PC-3 (cell line): Measurements from ENCODE around the gene CDKN2B-AS1. TPM values are rescaled to one million over a fixed set of nuclear protein-coding genes. Genes with fewer than 3 reads are reported as not detected.

Experiments
- ATAC-seq: fragments of 200-7000 bp; cut with Tn5 transposase; 2 replicates; pipeline ENCODE4 v1.9.1; 2020; ENCODE audit warnings: mild to moderate bottlenecking, moderate library complexity
- BruUV-seq: library from RNA; stranded (reverse); fragments of 400-500 nt; replicated peaks from 2 replicates; lab custom pipeline; 2021; lab: Mats Ljungman, UMichigan
- CTCF ChIA-PET: fragments of 300-600 bp; sonication (Branson Sonifier 250); formaldehyde crosslinking; loops from one replicate; lab custom pipeline; 2022; ENCODE audit warnings: antibody characterized with exemption; lab: Charles Lee
- POLR2A ChIA-PET: fragments of 300-600 bp; sonication (Branson Sonifier 250); formaldehyde crosslinking; loops from one replicate; lab custom pipeline; 2022; ENCODE audit warnings: antibody characterized with exemption; ENCODE audit not compliant: unreplicated experiment; lab: Charles Lee
- DNase-seq: peaks from one replicate; pipeline ENCODE4 v3.0.0-alpha.2; 2015
- H2AFZ ChIP-seq: fragments of 300-600 bp; sonication (generic); 2 replicates; pipeline ENCODE4 v1.6.0; 2016; ENCODE audit warnings: antibody characterized with exemption, low read length
- H3F3A ChIP-seq: fragments of 300-600 bp; sonication (generic); one replicate; pipeline ENCODE4 v1.6.0; 2017; ENCODE audit warnings: antibody characterized with exemption, low read length, control low read depth, mild to moderate bottlenecking; ENCODE audit not compliant: unreplicated experiment
- H3K27ac ChIP-seq: fragments of 300-600 bp; sonication (generic); 2 replicates; pipeline ENCODE4 v1.5.1; 2016; ENCODE audit warnings: mild to moderate bottlenecking, low read length
- H3K27me3 ChIP-seq: fragments of 300-600 bp; sonication (generic); 2 replicates; pipeline ENCODE4 v1.6.1; 2016; ENCODE audit warnings: low read length, mixed read lengths
- H3K36me3 ChIP-seq: fragments of 300-600 bp; sonication (generic); 2 replicates; pipeline ENCODE4 v1.6.1; 2016; ENCODE audit warnings: low read depth, mixed run types, low read length, mixed read lengths
- H3K4me1 ChIP-seq: fragments of 300-600 bp; sonication (generic); 2 replicates; pipeline ENCODE4 v1.5.1; 2016; ENCODE audit warnings: low read length; ENCODE audit not compliant: insufficient read depth
- H3K4me2 ChIP-seq: fragments of 300-600 bp; sonication (generic); 2 replicates; pipeline ENCODE4 v1.6.0; 2016; ENCODE audit warnings: low read length
- H3K4me3 ChIP-seq: fragments of 300-600 bp; sonication (generic); 2 replicates; pipeline ENCODE4 v1.5.1; 2016; ENCODE audit warnings: mild to moderate bottlenecking, low read length, mixed read lengths
- H3K79me2 ChIP-seq: fragments of 300-600 bp; sonication (generic); 2 replicates; pipeline ENCODE4 v1.6.1; 2017; ENCODE audit warnings: low read length, mixed read lengths
- H3K9ac ChIP-seq: fragments of 300-600 bp; sonication (generic); 2 replicates; pipeline ENCODE4 v1.6.0; 2016; ENCODE audit warnings: mild to moderate bottlenecking, low read length
- H3K9me2 ChIP-seq: fragments of 300-600 bp; sonication (generic); replicated peaks from 2 replicates; pipeline ENCODE4 v1.6.1; 2016; ENCODE audit warnings: mixed run types, low read length, mixed read lengths
- H3K9me3 ChIP-seq: fragments of 300-600 bp; sonication (generic); 2 replicates; pipeline ENCODE4 v1.6.1; 2016; ENCODE audit warnings: low read length, mixed read lengths
- H4K20me1 ChIP-seq: fragments of 300-600 bp; sonication (generic); 2 replicates; pipeline ENCODE4 v1.6.1; 2016; ENCODE audit warnings: low read length, mixed read lengths
- CTCF ChIP-seq: fragments of 300-600 bp; sonication (generic); conservative IDR thresholded peaks from 2 replicates; pipeline ENCODE4 v1.5.1; 2017; ENCODE audit warnings: antibody characterized with exemption, low read depth, mild to moderate bottlenecking, low read length
- EZH2 ChIP-seq: fragments of 300-600 bp; sonication (generic); IDR thresholded peaks from one replicate; pipeline ENCODE4 v1.6.1; 2017; ENCODE audit warnings: antibody characterized with exemption, mild to moderate bottlenecking, low read length; ENCODE audit not compliant: unreplicated experiment
- EZH2phosphoT487 ChIP-seq: fragments of 300-600 bp; sonication (generic); IDR thresholded peaks from 2 replicates; pipeline ENCODE4 v1.6.1; 2018; ENCODE audit warnings: mild to moderate bottlenecking, antibody characterized with exemption, low read length, borderline replicate concordance
- intact Hi-C: fragments of 100-400 bp; cut with micrococcal nuclease; formaldehyde crosslinking; loops from 2 replicates; pipeline ENCODE4 v1.9.0; 2023
- total RNA-seq: library from RNA; depleted of rRNA; stranded (reverse); fragments of >200 nt; gene quantifications from 2 replicates; pipeline ENCODE4 v1.2.3, GENCODE V29; 2014

CDKN2B-AS1 gene
- total RNA-seq, 1 experiment from 2014 or later: 2.0 TPM

GRCh38 chr9:21991072-21991959 is 3.3 kb upstream of the CDKN2B-AS1 start:
- 0 out of 2 replicates have a peak, but pooled peaks cover 4% of the 10 kb centered on the region for H4K20me1 ChIP-seq
- H3K9me3 ChIP-seq: no peaks in the 10 kb centered on the region
- ChIA-PET CTCF (no interaction called here), POLR2A (interaction anchor here (0.6 kb wide), 2 partner anchors 8 to 135 kb away, joined by 3 to 5 read pairs; no protein-coding TSS in a partner anchor)
- peaks cover 96% of the 10 kb centered on the region for H3K79me2 ChIP-seq
- no TSS peak for BruUV-seq
- peak overlapping the region; percentile 94 for H3K4me2 ChIP-seq
- H3K4me1 ChIP-seq: peaks cover 26% of the 10 kb centered on the region
- H3K27ac ChIP-seq: peak overlapping the region; percentile 7
- H3K9me2 ChIP-seq: no peaks in the 10 kb centered on the region
- DNase-seq (no peak), ATAC-seq (no peak)
- no peaks in the 10 kb centered on the region for H3K27me3 ChIP-seq
- peak overlapping the region; percentile 96 for H3K4me3 ChIP-seq
- H3F3A ChIP-seq: no peaks in the 10 kb centered on the region
- intact Hi-C loops: loop anchor here (5.0 to 10.0 kb wide), 2 partner anchors 159 to 453 kb away; partner anchors contain the start of gene DMRTA1
- H2AFZ ChIP-seq: no peak overlapping the region
- peak overlapping the region; percentile 99 for H3K9ac ChIP-seq
- peaks cover 8% of the 10 kb centered on the region for H3K36me3 ChIP-seq
- no peak for TF ChIP-seq EZH2phosphoT487
- TF ChIP-seq CTCF: no peak
- no peak for TF ChIP-seq EZH2

GRCh38 chr9:21993007-21993406 is 1.6 kb upstream of the CDKN2B-AS1 start:
- ATAC-seq (no peak), DNase-seq (no peak)
- Histone ChIP-seq H3K79me2 (peaks cover 96% of the 10 kb centered on the region), H3K36me3 (peaks cover 8% of the 10 kb centered on the region), H3K9ac (peak overlapping the region; percentile 99), H3K27ac (peak overlapping the region; percentile 89), H3K4me2 (peak overlapping the region; percentile 94), H3K9me2 (no peaks in the 10 kb centered on the region), H3K4me1 (peaks cover 33% of the 10 kb centered on the region), H2AFZ (no peak overlapping the region), H3K4me3 (peak overlapping the region; percentile 96), H3F3A (no peaks in the 10 kb centered on the region), H3K9me3 (no peaks in the 10 kb centered on the region), H4K20me1 (0 out of 2 replicates have a peak, but pooled peaks cover 4% of the 10 kb centered on the region), H3K27me3 (no peaks in the 10 kb centered on the region)
- CTCF ChIA-PET: no interaction called here
- TF ChIP-seq EZH2phosphoT487 (no peak), CTCF (no peak), EZH2 (no peak)
- BruUV-seq: no TSS peak
- POLR2A ChIA-PET: interaction anchor here (0.6 kb wide), 1 partner anchor 454 kb away, joined by 3 read pairs; the partner anchor contains the start of gene DMRTA1
- intact Hi-C loops: loop anchor here (5.0 to 10.0 kb wide), 2 partner anchors 161 to 452 kb away; partner anchors contain the start of gene DMRTA1
